ES-I3 (cell line): ENCODE measurements around the gene TMEM9.
"Not testable (repeated sequence)": the region's sequence is repeated elsewhere in the genome, so short reads cannot be mapped to it uniquely, and the experiment has no call there.

Experiments
- H3K36me3 ChIP-seq: 2 replicates; pipeline ENCODE4 v1.6.1; 2013; ENCODE audit warnings: mild to moderate bottlenecking, low read length, control low read depth, moderate library complexity; ENCODE audit not compliant: insufficient read depth
- H3K4me1 ChIP-seq: 2 replicates; pipeline ENCODE4 v1.6.1; 2013; ENCODE audit warnings: mild to moderate bottlenecking, control low read depth, low read length; ENCODE audit not compliant: insufficient read depth
- H3K9ac ChIP-seq: 2 replicates; pipeline ENCODE4 v1.6.1; 2013; ENCODE audit warnings: low read depth, mild to moderate bottlenecking, low read length, moderate library complexity
- H3K9me3 ChIP-seq: 2 replicates; pipeline ENCODE4 v1.6.1; 2013; ENCODE audit warnings: mild to moderate bottlenecking, low read length, moderate library complexity; ENCODE audit not compliant: control insufficient read depth, insufficient read depth

The TMEM9 gene

GRCh38 chr1:201167041-201167991 is 13.0 kb upstream of the TMEM9 start:
- H3K9ac ChIP-seq = no peak overlapping the region
- peaks cover 10% of the 10 kb centered on the region for H3K4me1 ChIP-seq
- H3K9me3 ChIP-seq = no peaks in the 10 kb centered on the region

GRCh38 chr1:201164645-201165044 is 10.4 kb upstream of the TMEM9 start:
- Histone ChIP-seq H3K9ac (no peak overlapping the region), H3K9me3 (no peaks in the 10 kb centered on the region), H3K4me1 (peaks cover under 1% of the 10 kb centered on the region; the same call in 1 of the 2 replicates), H3K36me3 (no peaks in the 10 kb centered on the region)

More at GRCh38 chr1:201167041-201167991, 13.0 kb upstream of the TMEM9 start:
- H3K36me3 ChIP-seq = no peaks in the 10 kb centered on the region

- H3K4me1 ChIP-seq = no peaks in the 10 kb centered on the region
- no peaks in the 10 kb centered on the region for H3K36me3 ChIP-seq
- H3K9me3 ChIP-seq = no peaks in the 10 kb centered on the region
- no peak overlapping the region for H3K9ac ChIP-seq
Observed at GRCh38 chr1:201163707-201164106, 9.4 kb upstream of the TMEM9 start.

- H3K4me1 ChIP-seq, H3K36me3 ChIP-seq, H3K9me3 ChIP-seq, H3K9ac ChIP-seq: not testable (repeated sequence)
Observed at GRCh38 chr1:201163036-201163435, 8.8 kb upstream of the TMEM9 start.

- no peak overlapping the region for H3K9ac ChIP-seq
- peaks cover 5% of the 10 kb centered on the region for H3K4me1 ChIP-seq
- no peaks in the 10 kb centered on the region for H3K9me3 ChIP-seq
- H3K36me3 ChIP-seq = no peaks in the 10 kb centered on the region
Observed at GRCh38 chr1:201157949-201158348, 3.7 kb upstream of the TMEM9 start.

- no peaks in the 10 kb centered on the region for H3K9me3 ChIP-seq
- peaks cover 6% of the 10 kb centered on the region; the same call in 1 of the 2 replicates for H3K36me3 ChIP-seq
- no peak overlapping the region for H3K9ac ChIP-seq
- H3K4me1 ChIP-seq = peaks cover 8% of the 10 kb centered on the region
Observed at GRCh38 chr1:201156819-201157218, 2.5 kb upstream of the TMEM9 start.

GRCh38 chr1:201156346-201156745 is 2.1 kb upstream of the TMEM9 start:
- Histone ChIP-seq H3K36me3 (peaks cover 10% of the 10 kb centered on the region), H3K9ac (no peak overlapping the region), H3K9me3 (no peaks in the 10 kb centered on the region), H3K4me1 (peaks cover 8% of the 10 kb centered on the region)

GRCh38 chr1:201155354-201155753 is 1.1 kb upstream of the TMEM9 start:
- Histone ChIP-seq H3K36me3 (peaks cover 18% of the 10 kb centered on the region), H3K9ac (no peak overlapping the region), H3K9me3 (no peaks in the 10 kb centered on the region), H3K4me1 (peaks cover 8% of the 10 kb centered on the region)

- Histone ChIP-seq H3K36me3 (peaks cover 24% of the 10 kb centered on the region), H3K9ac (peak overlapping the region; percentile 93), H3K4me1 (peaks cover 8% of the 10 kb centered on the region), H3K9me3 (no peaks in the 10 kb centered on the region)
Observed at GRCh38 chr1:201153474-201154388, 543 bp downstream of the TMEM9 start.

GRCh38 chr1:201149400-201149799 is 4.9 kb downstream of the TMEM9 start:
- no peak overlapping the region for H3K9ac ChIP-seq
- no peaks in the 10 kb centered on the region for H3K9me3 ChIP-seq
- peaks cover 48% of the 10 kb centered on the region for H3K36me3 ChIP-seq
- peaks cover 8% of the 10 kb centered on the region for H3K4me1 ChIP-seq

- no peak overlapping the region for H3K9ac ChIP-seq
- peaks cover 60% of the 10 kb centered on the region for H3K36me3 ChIP-seq
- no peaks in the 10 kb centered on the region for H3K4me1 ChIP-seq
- no peaks in the 10 kb centered on the region for H3K9me3 ChIP-seq
Observed at GRCh38 chr1:201147396-201148015, 6.8 kb downstream of the TMEM9 start.

GRCh38 chr1:201146626-201147390 is 7.5 kb downstream of the TMEM9 start:
- H3K9me3 ChIP-seq = no peaks in the 10 kb centered on the region
- peaks cover 59% of the 10 kb centered on the region for H3K36me3 ChIP-seq
- no peaks in the 10 kb centered on the region for H3K4me1 ChIP-seq
- no peak overlapping the region for H3K9ac ChIP-seq

GRCh38 chr1:201145816-201146215 is 8.5 kb downstream of the TMEM9 start:
- Histone ChIP-seq H3K9ac (no peak overlapping the region), H3K9me3 (no peaks in the 10 kb centered on the region), H3K4me1 (no peaks in the 10 kb centered on the region), H3K36me3 (peaks cover 51% of the 10 kb centered on the region)
